ENCODE results near the gene FMN1.

The FMN1 gene

GRCh38 chr15:32739522-32740063 lies 454.9 kb downstream of the FMN1 start:
- no peak for DNase-seq

- DNase-seq, result no peak
These were observed 455.8 kb downstream of the FMN1 start for GRCh38 chr15:32738666-32739065.

GRCh38 chr15:32737304-32737703 lies 457.2 kb downstream of the FMN1 start:
- no peak for DNase-seq

GRCh38 chr15:32736701-32737061 lies 457.8 kb downstream of the FMN1 start:
- no peak for DNase-seq

GRCh38 chr15:32735989-32736700 lies 458.4 kb downstream of the FMN1 start:
- no peak for DNase-seq

- no peak for DNase-seq
These were observed 461.2 kb downstream of the FMN1 start for GRCh38 chr15:32733281-32733680.

GRCh38 chr15:32732574-32733157 lies 461.8 kb downstream of the FMN1 start:
- no peak for DNase-seq

- DNase-seq, result no peak
These were observed 463.5 kb downstream of the FMN1 start for GRCh38 chr15:32730677-32731654.

GRCh38 chr15:32729700-32730395 lies 464.7 kb downstream of the FMN1 start:
- no peak for DNase-seq

GRCh38 chr15:32723171-32723948 lies 471.2 kb downstream of the FMN1 start:
- no peak for DNase-seq

- DNase-seq, result no peak
These were observed 472.4 kb downstream of the FMN1 start for GRCh38 chr15:32722136-32722535.

- DNase-seq, result no peak
These were observed 472.9 kb downstream of the FMN1 start for GRCh38 chr15:32721596-32721995.

- no peak for DNase-seq
These were observed 475.4 kb downstream of the FMN1 start for GRCh38 chr15:32718821-32719716.

GRCh38 chr15:32718227-32718820 lies 476.2 kb downstream of the FMN1 start:
- no peak for DNase-seq

- no peak for DNase-seq
These were observed 476.9 kb downstream of the FMN1 start, which contains the start of gene GREM1 for GRCh38 chr15:32717426-32718226. TSS of gene GREM1 (plus strand) at chr15:32718004. CDS start at chr15:32730691, 12,687 bp downstream.

GRCh38 chr15:32716915-32717425 lies 477.5 kb downstream of the FMN1 start:
- DNase-seq, result no peak

GRCh38 chr15:32716216-32716914 lies 478.1 kb downstream of the FMN1 start:
- DNase-seq, result no peak
